H1 (cell line): ENCODE measurements around the gene ARHGEF28. TPM values are rescaled to one million over a fixed set of nuclear protein-coding genes. Genes with fewer than 3 reads are reported as not detected.

Source experiments
- CTCF ChIA-PET: fragments of 300-600 bp; sonication (Branson Sonifier 250); formaldehyde crosslinking; loops from one replicate; lab custom pipeline; 2021; ENCODE audit not compliant: partially characterized antibody; lab: Charles Lee
- POLR2A ChIA-PET: fragments of 300-600 bp; sonication (Branson Sonifier 250); formaldehyde crosslinking; loops from one replicate; lab custom pipeline; 2021; ENCODE audit warnings: inconsistent platforms; ENCODE audit not compliant: partially characterized antibody; lab: Charles Lee
- DNase-seq, 2 experiments: peaks; one replicate each; pipeline versions ENCODE4 v3.0.0 to v3.0.0-alpha.2; 2010 to 2022; ENCODE audit warnings: low spot score in 2 of 2, low read depth in 1 of 2, mixed read lengths in 1 of 2
- FAIRE-seq: peaks from 2 replicates; lab custom pipeline; 2011; peaks lifted over from hg19 to GRCh38; lab: Jason Lieb, UNC
- H2AFZ ChIP-seq: 2 replicates; pipeline ENCODE4 v1.8.1; 2012; ENCODE audit warnings: low read length, inconsistent platforms
- H2AK5ac ChIP-seq: 2 replicates; pipeline ENCODE4 v1.6.1; 2013; ENCODE audit warnings: low read depth, low read length
- H2BK120ac ChIP-seq: replicated peaks from 2 replicates; pipeline ENCODE3; 2013; ENCODE audit warnings: low read depth, low read length, inconsistent platforms
- H2BK12ac ChIP-seq: 2 replicates; pipeline ENCODE4 v1.6.1; 2013; ENCODE audit warnings: low read depth, low read length
- H2BK15ac ChIP-seq: 2 replicates; pipeline ENCODE4 v1.6.1; 2013; ENCODE audit warnings: low read length
- H2BK20ac ChIP-seq: 2 replicates; pipeline ENCODE4 v1.6.1; 2013; ENCODE audit warnings: low read length
- H2BK5ac ChIP-seq: 2 replicates; pipeline ENCODE4 v1.6.1; 2013; ENCODE audit warnings: low read depth, low read length
- H3K14ac ChIP-seq: 2 replicates; pipeline ENCODE4 v1.6.1; 2013; ENCODE audit warnings: inconsistent platforms; ENCODE audit not compliant: insufficient read length
- H3K18ac ChIP-seq: 2 replicates; pipeline ENCODE4 v1.6.1; 2013; ENCODE audit warnings: low read length; ENCODE audit errors: extremely low read depth
- H3K23ac ChIP-seq: 2 replicates; pipeline ENCODE4 v1.6.1; 2013; ENCODE audit warnings: inconsistent platforms; ENCODE audit not compliant: insufficient read length
- H3K23me2 ChIP-seq: 2 replicates; pipeline ENCODE4 v1.6.1; 2013; ENCODE audit warnings: low read depth, low read length
- H3K27ac ChIP-seq: 2 replicates; pipeline ENCODE4 v1.6.1; 2011; ENCODE audit warnings: low read depth, low read length, inconsistent platforms
- H3K27me3 ChIP-seq, 4 experiments: replicated peaks in 1 of 4; 1 replicate in 1 of 4; 2 replicates in 3 of 4; pipeline versions ENCODE4 v1.6.1 to v1.8.1; 2011 to 2013; ENCODE audit warnings: low read length in 3 of 4, mild to moderate bottlenecking in 3 of 4, inconsistent platforms in 2 of 4, mixed read lengths in 2 of 4, moderate library complexity in 1 of 4; ENCODE audit not compliant: control insufficient read depth in 3 of 4, insufficient read depth in 3 of 4; ENCODE audit errors: extremely low read depth in 1 of 4
- H3K36me3 ChIP-seq, 4 experiments: 2 replicates each; pipeline versions ENCODE4 v1.6.1 to v1.8.1; 2011 to 2013; ENCODE audit warnings: mild to moderate bottlenecking in 4 of 4, low read length in 3 of 4, moderate library complexity in 2 of 4, control low read depth in 1 of 4, inconsistent platforms in 1 of 4; ENCODE audit not compliant: insufficient read depth in 4 of 4, control insufficient read depth in 2 of 4
- H3K4ac ChIP-seq: replicated peaks from 2 replicates; pipeline ENCODE3; 2013; ENCODE audit warnings: low read length, low read depth, mixed read lengths, inconsistent platforms; ENCODE audit not compliant: insufficient read length
- H3K4me1 ChIP-seq, 4 experiments: replicated peaks in 1 of 4; 1 replicate in 1 of 4; 2 replicates in 3 of 4; pipeline versions ENCODE4 v1.6.1 to v1.8.1; 2011 to 2013; ENCODE audit warnings: low read length in 3 of 4, inconsistent platforms in 2 of 4, mixed read lengths in 1 of 4; ENCODE audit not compliant: insufficient read depth in 4 of 4, control insufficient read depth in 3 of 4
- H3K4me2 ChIP-seq, 2 experiments: 2 replicates each; pipeline versions ENCODE4 v1.6.1 to v1.8.1; 2011 to 2013; ENCODE audit warnings: low read depth in 2 of 2, low read length in 2 of 2, control low read depth in 1 of 2, inconsistent platforms in 1 of 2, mild to moderate bottlenecking in 1 of 2; ENCODE audit not compliant: insufficient read depth in 1 of 2
- H3K4me3 ChIP-seq, 4 experiments: fragments of 200-600, 300-600 bp in 1 of 4; sonication (generic), shearing (Covaris generic), sonication (Bioruptor Twin) in 1 of 4; 2 replicates each; pipeline versions ENCODE4 v1.5.1 to v1.8.1; 2011 to 2016; ENCODE audit warnings: low read length in 4 of 4, low read depth in 3 of 4, control low read depth in 2 of 4, inconsistent platforms in 2 of 4, mild to moderate bottlenecking in 2 of 4, mixed read lengths in 1 of 4, moderate library complexity in 1 of 4; ENCODE audit not compliant: insufficient read depth in 2 of 4; ENCODE audit errors: extremely low read depth in 1 of 4
- H3K56ac ChIP-seq: replicated peaks from 2 replicates; pipeline ENCODE3; 2013; ENCODE audit warnings: low read depth, mild to moderate bottlenecking, mixed read lengths, low read length, inconsistent platforms; ENCODE audit not compliant: insufficient read length
- H3K79me1 ChIP-seq: 2 replicates; pipeline ENCODE4 v1.6.1; 2013; ENCODE audit warnings: low read depth, low read length, control low read depth
- H3K79me2 ChIP-seq, 2 experiments: 2 replicates each; pipeline versions ENCODE4 v1.6.1 to v1.8.1; 2012 to 2013; ENCODE audit warnings: low read length in 2 of 2, mild to moderate bottlenecking in 2 of 2, inconsistent platforms in 1 of 2; ENCODE audit not compliant: insufficient read depth in 2 of 2, control insufficient read depth in 1 of 2
- H3K9ac ChIP-seq, 4 experiments: replicated peaks in 1 of 4; 1 replicate in 1 of 4; 2 replicates in 3 of 4; pipeline versions ENCODE4 v1.6.1 to v1.8.1; 2011 to 2013; ENCODE audit warnings: low read depth in 3 of 4, low read length in 3 of 4, control low read depth in 2 of 4, mild to moderate bottlenecking in 2 of 4, moderate library complexity in 2 of 4, inconsistent platforms in 1 of 4; ENCODE audit errors: extremely low read depth in 1 of 4
- H3K9me3 ChIP-seq, 2 experiments: 2 replicates each; pipeline versions ENCODE4 v1.6.1 to v1.8.1; 2012 to 2013; ENCODE audit warnings: mild to moderate bottlenecking in 2 of 2, moderate library complexity in 2 of 2, control low read depth in 1 of 2, inconsistent platforms in 1 of 2, low read depth in 1 of 2, low read length in 1 of 2, mixed read lengths in 1 of 2; ENCODE audit not compliant: insufficient read depth in 2 of 2
- H4K20me1 ChIP-seq, 2 experiments: replicated peaks in 1 of 2; 2 replicates each; pipeline versions ENCODE3 to v1.8.1; 2011 to 2013; ENCODE audit warnings: inconsistent platforms in 2 of 2, low read length in 2 of 2, mild to moderate bottlenecking in 1 of 2; ENCODE audit not compliant: insufficient read depth in 2 of 2, control insufficient read depth in 1 of 2
- H4K5ac ChIP-seq: 2 replicates; pipeline ENCODE4 v1.6.1; 2013; ENCODE audit warnings: low read length, low read depth, mixed read lengths, inconsistent platforms; ENCODE audit not compliant: insufficient read length
- H4K8ac ChIP-seq: 2 replicates; pipeline ENCODE4 v1.8.0; 2013; ENCODE audit warnings: mild to moderate bottlenecking, moderate library complexity, low read length, inconsistent platforms; ENCODE audit not compliant: insufficient read depth; ENCODE audit errors: extremely low read depth
- H4K91ac ChIP-seq: replicated peaks from 2 replicates; pipeline ENCODE3; 2013; ENCODE audit warnings: low read length, mixed read lengths, inconsistent platforms; ENCODE audit not compliant: insufficient read length
- NANOG ChIP-seq: IDR thresholded peaks from 2 replicates; pipeline ENCODE4 v1.6.1; 2011; ENCODE audit warnings: low read length, low read depth, mild to moderate bottlenecking, inconsistent platforms; ENCODE audit not compliant: insufficient read depth, poor library complexity, severe bottlenecking
- POLR2A ChIP-seq, 2 experiments: IDR thresholded peaks; 1 replicate in 1 of 2; 2 replicates in 1 of 2; pipeline ENCODE4 v1.6.1; 2011; ENCODE audit warnings: low read depth in 2 of 2, low read length in 2 of 2, mild to moderate bottlenecking in 2 of 2; ENCODE audit errors: control extremely low read depth in 1 of 2
- SAP30 ChIP-seq: fragments of 300-600 bp; sonication (generic); IDR thresholded peaks from 2 replicates; pipeline ENCODE4 v1.7.1; 2012; ENCODE audit warnings: low read length, moderate library complexity, mild to moderate bottlenecking, inconsistent platforms; ENCODE audit not compliant: insufficient read depth, insufficient replicate concordance
- SP1 ChIP-seq: IDR thresholded peaks from 2 replicates; pipeline ENCODE4 v1.6.1; 2011; ENCODE audit warnings: low read depth, low read length
- SP2 ChIP-seq: IDR thresholded peaks from 2 replicates; pipeline ENCODE4 v1.6.1; 2012; ENCODE audit warnings: mild to moderate bottlenecking, low read length, inconsistent platforms
- WGBS, 2 experiments: shearing (Covaris generic) in 1 of 2; methylation state at CpG; one replicate each; pipeline versions ENCODE4 v1.1.6 to v1.1.7; 2013 to 2015; ENCODE audit warnings: low lambda C conversion rate in 2 of 2, mixed read lengths in 2 of 2, inconsistent platforms in 1 of 2, low coverage in 1 of 2, missing lambda C conversion rate in 1 of 2; ENCODE audit not compliant: insufficient replicate concordance in 2 of 2, insufficient coverage in 1 of 2, insufficient read length in 1 of 2; ENCODE audit errors: extremely low coverage in 1 of 2, missing lambda C conversion rate in 1 of 2; 5-methylcytosine and 5-hydroxymethylcytosine counted together
- polyA plus RNA-seq, 7 experiments: library from polyadenylated mRNA; depleted of rRNA in 3 of 7; stranded (reverse) in 5 of 7; unstranded in 2 of 7; fragments of >200 nt in 5 of 7; fragments of 200-250 nt in 2 of 7; gene quantifications; 1 replicate in 5 of 7; 2 replicates in 1 of 7; 4 replicates in 1 of 7; pipeline versions ENCODE4 v1.2.1 to v1.2.3, GENCODE V29; 2011 to 2013; ENCODE audit warnings: missing spikeins in 2 of 7, mixed read lengths in 2 of 7
- total RNA-seq: library from RNA; stranded (reverse); fragmentation: NEBNext Ultra II Directional; extraction: Animal tissue kit (Norgen Biotek cat#: 25700); gene quantifications from 2 replicates; pipeline ENCODE4 v1.2.1, GENCODE V29; 2021

Gene ARHGEF28
- total and polyA plus RNA-seq, 2 of the 8 experiments (the other 6 are each of a cell fraction or from before 2014, with no cell fraction given): 0.33 to 1.0 TPM

DNA sequence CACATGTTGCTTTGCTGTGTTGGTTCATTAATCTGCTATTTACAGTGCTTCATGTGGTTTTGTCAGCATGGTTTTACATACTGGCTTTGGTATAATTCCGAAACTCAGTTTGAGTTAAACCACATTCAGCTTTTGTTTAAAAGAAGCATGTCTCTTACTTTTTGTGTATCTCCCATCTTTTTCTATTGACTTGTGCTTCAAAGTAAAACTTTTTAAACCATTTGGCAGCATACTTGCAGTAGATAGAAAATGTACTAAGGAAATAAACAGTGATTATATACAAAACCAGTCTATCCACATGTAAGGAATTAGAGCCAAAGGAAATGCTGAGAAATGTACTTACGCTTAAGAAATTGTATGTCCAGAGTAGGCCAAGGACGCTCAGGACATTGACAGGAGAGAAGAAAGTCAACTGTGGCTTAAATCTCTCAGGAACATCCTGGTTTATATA lies 286.9 kb downstream of the ARHGEF28 start:
- TF ChIP-seq SAP30 (no peak), SP2 (no peak), POLR2A (IDR thresholded peaks at IDR 0.05; ENCODE audit: control extremely low read depth in 1 of 2, low read depth in 2 of 2, low read length in 2 of 2) (no peak), SP1 (no peak), NANOG (no peak)
- Histone ChIP-seq H3K4me3 (no peak overlapping the region), H3K56ac (no peak overlapping the region), H2AK5ac (no peak overlapping the region), H2BK15ac (no peak overlapping the region), H2AFZ (no peak overlapping the region), H4K91ac (no peak overlapping the region), H3K14ac (no peak overlapping the region), H3K23ac (no peak overlapping the region), H3K79me1 (no peaks in the 10 kb centered on the region), H4K5ac (no peak overlapping the region), H3K9me3 (no peaks in the 10 kb centered on the region), H4K20me1 (no peaks in the 10 kb centered on the region), H4K8ac (no peak overlapping the region), H3K79me2 (no peaks in the 10 kb centered on the region), H3K27me3 (no peaks in the 10 kb centered on the region), H3K36me3 (no peaks in the 10 kb centered on the region), H2BK120ac (no peak overlapping the region), H3K18ac (no peak overlapping the region), H3K4me1 (no peaks in the 10 kb centered on the region), H3K27ac (no peak overlapping the region), H3K9ac (no peak overlapping the region), H2BK12ac (no peak overlapping the region), H2BK20ac (no peak overlapping the region), H3K23me2 (no peaks in the 10 kb centered on the region), H2BK5ac (no peak overlapping the region), H3K4me2 (no peak overlapping the region), H3K4ac (no peak overlapping the region)
- DNase-seq: no peak
- 90% methylated on average over 3 of the region's 3 CpGs; no CpG with 5 or more reads in 1 of the 2 experiments for WGBS, 2 experiments
- ChIA-PET CTCF (interaction anchor here (0.6 to 1.5 kb wide), 5 partner anchors 10 to 743 kb away, joined by 3 to 5 read pairs (median 3); no protein-coding TSS in a partner anchor), POLR2A (no interaction called here)
- no peak for FAIRE-seq
